K562 (cell line): ENCODE data around the gene SOX21. TPM values are rescaled to one million over a fixed set of nuclear protein-coding genes. Genes with fewer than 3 reads are reported as not detected.

ENCODE experiments used
- ATAC-seq: fragments of 200-7000 bp; cut with Tn5 transposase; 3 replicates; pipeline ENCODE4 v1.9.1; 2020; ENCODE audit warnings: moderate library complexity
- BruUV-seq: library from RNA; stranded (reverse); fragments of 400-500 nt; replicated peaks from 2 replicates; lab custom pipeline; 2021; lab: Mats Ljungman, UMichigan
- CTCF ChIA-PET: fragments of 300-600 bp; formaldehyde crosslinking; extraction: SDS; loops from one replicate; lab custom pipeline; 2021; ENCODE audit warnings: low intra/inter-chr PET ratio; lab: Yijun Ruan, JAX
- POLR2A ChIA-PET: fragments of 300-600, 350-650 bp; sonication (Branson Sonifier 250); formaldehyde crosslinking; extraction: SDS; loops from one replicate; lab custom pipeline; 2021; ENCODE audit warnings: antibody characterized with exemption, inconsistent platforms; lab: Yijun Ruan, JAX
- DNase-seq, 4 experiments: peaks; one replicate each; pipeline versions ENCODE4 v3.0.0 to v3.0.0-alpha.2; 2011 to 2018; ENCODE audit warnings: low spot score in 3 of 4, mixed read lengths in 3 of 4; ENCODE audit errors: extremely low read depth in 1 of 4
- FAIRE-seq: peaks from 2 replicates; lab custom pipeline; 2011; peaks lifted over from hg19 to GRCh38; lab: Jason Lieb, UNC
- H2AFZ ChIP-seq: 2 replicates; pipeline ENCODE4 v1.6.0; 2011; ENCODE audit warnings: low read depth, low read length, control low read depth, inconsistent platforms
- H3K27ac ChIP-seq: fragments of 200-600 bp; 3 replicates; pipeline ENCODE4 v1.8.0; 2011; ENCODE audit warnings: low read depth, mild to moderate bottlenecking, control low read depth, inconsistent platforms, low read length, moderate library complexity, mixed read lengths; ENCODE audit errors: extremely low read depth
- H3K27me3 ChIP-seq, 2 experiments: fragments of 300-600 bp in 1 of 2; 2 replicates in 1 of 2; 3 replicates in 1 of 2; pipeline versions ENCODE4 v1.6.0 to v1.8.0; 2011; ENCODE audit warnings: inconsistent platforms in 2 of 2, low read length in 2 of 2, mild to moderate bottlenecking in 1 of 2, mixed read lengths in 1 of 2, moderate library complexity in 1 of 2; ENCODE audit not compliant: control insufficient read depth in 2 of 2, insufficient read depth in 2 of 2
- H3K36me3 ChIP-seq: fragments of 300-600 bp; 3 replicates; pipeline ENCODE4 v1.8.0; 2011; ENCODE audit warnings: mild to moderate bottlenecking, low read length, inconsistent platforms; ENCODE audit not compliant: control insufficient read depth, insufficient read depth
- H3K4me1 ChIP-seq, 2 experiments: fragments of 200-600 bp in 1 of 2; replicated peaks in 1 of 2; 2 replicates in 1 of 2; 3 replicates in 1 of 2; pipeline versions ENCODE4 v1.5.1 to v1.8.0; 2011; ENCODE audit warnings: inconsistent platforms in 2 of 2, low read length in 2 of 2, mild to moderate bottlenecking in 1 of 2, mixed read lengths in 1 of 2, moderate library complexity in 1 of 2; ENCODE audit not compliant: control insufficient read depth in 2 of 2, insufficient read depth in 2 of 2
- H3K4me2 ChIP-seq: 2 replicates; pipeline ENCODE4 v1.6.1; 2011; ENCODE audit warnings: low read length, control low read depth, inconsistent platforms, mixed read lengths; ENCODE audit not compliant: insufficient read depth
- H3K4me3 ChIP-seq: fragments of 200-600 bp; sonication (generic), shearing (Covaris generic); 2 replicates; pipeline ENCODE4 v1.5.1; 2016; ENCODE audit warnings: control low read depth, inconsistent platforms
- H3K79me2 ChIP-seq: fragments of 200-600 bp; 3 replicates; pipeline ENCODE4 v1.8.0; 2011; ENCODE audit warnings: low read length, inconsistent platforms; ENCODE audit not compliant: control insufficient read depth, insufficient read depth
- H3K9ac ChIP-seq, 2 experiments: 2 replicates each; pipeline versions ENCODE4 v1.6.0 to v1.6.1; 2011; ENCODE audit warnings: low read depth in 2 of 2, low read length in 2 of 2, control low read depth in 1 of 2, inconsistent platforms in 1 of 2, mild to moderate bottlenecking in 1 of 2, mixed read lengths in 1 of 2; ENCODE audit not compliant: insufficient read depth in 1 of 2
- H3K9me1 ChIP-seq: one replicate; pipeline ENCODE4 v1.6.0; 2011; ENCODE audit warnings: inconsistent platforms, mild to moderate bottlenecking, low read length, moderate library complexity; ENCODE audit not compliant: control insufficient read depth, insufficient read depth
- H3K9me3 ChIP-seq: replicated peaks from 2 replicates; pipeline ENCODE4 v1.5.1; 2011; ENCODE audit warnings: low read depth, low read length, inconsistent platforms; ENCODE audit not compliant: control insufficient read depth, insufficient read depth
- H4K20me1 ChIP-seq: replicated peaks from 2 replicates; pipeline ENCODE4 v1.6.1; 2011; ENCODE audit warnings: low read length, inconsistent platforms, mixed read lengths; ENCODE audit not compliant: control insufficient read depth, insufficient read depth
- COPS2 ChIP-seq: fragments of 450-650 bp; conservative IDR thresholded peaks from 2 replicates; pipeline ENCODE4 v1.6.1; 2016; ENCODE audit warnings: mild to moderate bottlenecking, moderate library complexity
- CTBP1 ChIP-seq: fragments of 450-650 bp; IDR thresholded peaks from 2 replicates; pipeline ENCODE4 v1.6.1; 2016; ENCODE audit warnings: borderline replicate concordance
- CXXC5 ChIP-seq: fragments of 250-450 bp; sonication (Bioruptor Pico); IDR thresholded peaks from 2 replicates; pipeline ENCODE4 v1.8.0; 2022; ENCODE audit warnings: inconsistent platforms, mild to moderate bottlenecking, moderate library complexity
- KLF10 ChIP-seq: fragments of 250-450 bp; sonication (Bioruptor Pico); IDR thresholded peaks from 2 replicates; pipeline ENCODE4 v1.6.1; 2021; ENCODE audit warnings: matching md5 sums
- NUFIP1 ChIP-seq: fragments of 450-650 bp; IDR thresholded peaks from 2 replicates; pipeline ENCODE4 v1.6.1; 2018; ENCODE audit not compliant: partially characterized antibody
- PCBP2 ChIP-seq: fragments of 200-400 bp; formaldehyde crosslinking; IDR thresholded peaks from 2 replicates; pipeline ENCODE4 v1.6.1; 2018; ENCODE audit warnings: low read length, low read depth, mild to moderate bottlenecking, moderate library complexity; ENCODE audit not compliant: poor library complexity, severe bottlenecking
- POLR2AphosphoS2 ChIP-seq: IDR thresholded peaks from 2 replicates; pipeline ENCODE4 v1.6.1; 2012; ENCODE audit warnings: low read length, improper control_type of control experiment
- SMARCE1 ChIP-seq: fragments of 450-650 bp; IDR thresholded peaks from 2 replicates; pipeline ENCODE4 v1.7.1; 2016; ENCODE audit warnings: mild to moderate bottlenecking
- SUPT5H ChIP-seq: fragments of 450-650 bp; IDR thresholded peaks from 2 replicates; pipeline ENCODE4 v1.6.1; 2016
- TAF7 ChIP-seq: fragments of 450-650 bp; IDR thresholded peaks from 2 replicates; pipeline ENCODE4 v1.6.1; 2016; ENCODE audit warnings: missing genetic modification characterization, missing compliant biosample characterization
- ZNF212 ChIP-seq: fragments of 450-650 bp; formaldehyde crosslinking; IDR thresholded peaks from 2 replicates; pipeline ENCODE4 v1.4.0; 2020; ENCODE audit warnings: mild to moderate bottlenecking
- WGBS: fragments of 100-300 bp; shearing (Covaris generic); methylation state at CpG from one replicate; pipeline ENCODE4 v1.1.6; 2016; ENCODE audit warnings: low coverage, mixed read lengths; ENCODE audit not compliant: insufficient coverage; ENCODE audit errors: missing lambda C conversion rate; 5-methylcytosine and 5-hydroxymethylcytosine counted together
- in situ Hi-C: fragments of 300-500 bp; cut with MboI; formaldehyde crosslinking; loops from 4 replicates; pipeline ENCODE4 v1.15.0; 2018; ENCODE audit warnings: inconsistent platforms, mixed read lengths
- intact Hi-C: fragments of 100-400 bp; cut with micrococcal nuclease; formaldehyde crosslinking; loops from 2 replicates; pipeline ENCODE4 v1.14.2; 2022
- polyA plus RNA-seq, 8 experiments: library from polyadenylated mRNA; depleted of rRNA in 4 of 8; stranded (reverse) in 5 of 8; unstranded in 3 of 8; fragments of >200 nt; fragmentation: Nextera tagmentation in 2 of 8; fragmentation: Illumina TruSeq in 1 of 8; extraction: Ambion mirVana in 2 of 8; extraction: Trizol in 1 of 8; gene quantifications; 2 replicates each; pipeline versions ENCODE4 v1.2.1 to v1.2.3, GENCODE V29; 2011 to 2014; ENCODE audit warnings: inconsistent platforms in 1 of 8, missing spikeins in 1 of 8
- total RNA-seq, 7 experiments: library from RNA; depleted of rRNA in 6 of 7; stranded (reverse); fragments of >200 nt in 6 of 7; fragmentation: Illumina TruSeq in 2 of 7; extraction: Trizol in 2 of 7; gene quantifications; 2 replicates each; pipeline versions ENCODE4 v1.2.1 to v1.2.3, GENCODE V29; 2011 to 2021; ENCODE audit warnings: low replicate concordance in 1 of 7
- TF ChIP-seq, protein P1 (sequence below), 2 experiments: fragments of 450-650 bp in 1 of 2; sonication (generic) in 1 of 2; formaldehyde crosslinking; conservative IDR thresholded peaks; 2 replicates each; pipeline versions ENCODE4 v1.4.0 to v1.8.1; 2020 to 2022; ENCODE audit warnings: mild to moderate bottlenecking in 1 of 2, missing genetic modification reagents in 1 of 2
- TF ChIP-seq, protein P2 (sequence below): IDR thresholded peaks from 2 replicates; pipeline ENCODE4 v1.6.1; 2014; ENCODE audit warnings: antibody characterized with exemption
- TF ChIP-seq, protein P3 (sequence below): fragments of 450-650 bp; IDR thresholded peaks from 2 replicates; pipeline ENCODE4 v1.7.1; 2018; ENCODE audit warnings: mild to moderate bottlenecking, low read depth; ENCODE audit not compliant: partially characterized antibody
- TF ChIP-seq, protein P4 (sequence below): fragments of 450-650 bp; IDR thresholded peaks from 2 replicates; pipeline ENCODE4 v1.6.1; 2016; ENCODE audit warnings: mild to moderate bottlenecking

Gene SOX21
- total and polyA plus RNA-seq, 9 of the 15 experiments (the other 6 are each of a cell fraction or from before 2014, with no cell fraction given) = 0.07 TPM; not detected in 8

DNA sequence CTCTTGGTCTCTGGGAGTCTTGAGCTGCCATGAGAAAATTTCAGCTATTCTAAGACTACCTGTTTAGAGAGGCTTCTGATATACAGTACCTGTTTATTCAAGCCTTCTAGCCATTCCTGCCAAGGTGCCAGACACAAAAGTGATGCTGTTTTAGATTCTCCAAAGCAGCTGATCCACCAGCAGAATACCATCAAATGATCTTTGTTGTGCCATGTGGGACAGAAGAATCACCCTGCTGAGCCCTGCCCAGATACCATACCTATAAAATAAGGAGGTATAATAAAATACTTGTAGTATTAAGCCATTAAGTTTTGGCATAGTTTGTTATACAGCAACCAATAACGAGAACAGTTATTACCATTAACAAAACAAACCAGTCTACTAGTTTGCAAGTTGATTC is 14.1 kb upstream of the SOX21 start:
- Histone ChIP-seq H3K9ac (no peak overlapping the region), H3K79me2 (no peaks in the 10 kb centered on the region), H3K9me1 (no peaks in the 10 kb centered on the region), H3K4me2 (no peak overlapping the region), H3K4me1 (no peaks in the 10 kb centered on the region), H3K27me3 (peaks cover 0 to 9% of the 10 kb centered on the region in 2 experiments; a peak in 1 of 5 replicates), H3K36me3 (no peaks in the 10 kb centered on the region), H3K9me3 (no peaks in the 10 kb centered on the region), H3K27ac (no peak overlapping the region), H4K20me1 (no peaks in the 10 kb centered on the region), H3K4me3 (no peak overlapping the region), H2AFZ (no peak overlapping the region)
- no peak for ATAC-seq
- WGBS = 0% methylated on average over 1 of the region's 1 CpG
- no peak for DNase-seq
- intact Hi-C loops (no loop called here), in situ Hi-C loops (no loop called here)
- POLR2A ChIA-PET = no interaction called here
- FAIRE-seq = no peak
- CTCF ChIA-PET = no interaction called here
- BruUV-seq = no TSS peak
- TF ChIP-seq, protein P1, sequence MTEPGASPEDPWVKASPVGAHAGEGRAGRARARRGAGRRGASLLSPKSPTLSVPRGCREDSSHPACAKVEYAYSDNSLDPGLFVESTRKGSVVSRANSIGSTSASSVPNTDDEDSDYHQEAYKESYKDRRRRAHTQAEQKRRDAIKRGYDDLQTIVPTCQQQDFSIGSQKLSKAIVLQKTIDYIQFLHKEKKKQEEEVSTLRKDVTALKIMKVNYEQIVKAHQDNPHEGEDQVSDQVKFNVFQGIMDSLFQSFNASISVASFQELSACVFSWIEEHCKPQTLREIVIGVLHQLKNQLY (CRISPR knock-in tag; conservative IDR thresholded peaks at IDR 0.05) = no peak
- no peak for TF ChIP-seq CTBP1
- TF ChIP-seq, protein P2, sequence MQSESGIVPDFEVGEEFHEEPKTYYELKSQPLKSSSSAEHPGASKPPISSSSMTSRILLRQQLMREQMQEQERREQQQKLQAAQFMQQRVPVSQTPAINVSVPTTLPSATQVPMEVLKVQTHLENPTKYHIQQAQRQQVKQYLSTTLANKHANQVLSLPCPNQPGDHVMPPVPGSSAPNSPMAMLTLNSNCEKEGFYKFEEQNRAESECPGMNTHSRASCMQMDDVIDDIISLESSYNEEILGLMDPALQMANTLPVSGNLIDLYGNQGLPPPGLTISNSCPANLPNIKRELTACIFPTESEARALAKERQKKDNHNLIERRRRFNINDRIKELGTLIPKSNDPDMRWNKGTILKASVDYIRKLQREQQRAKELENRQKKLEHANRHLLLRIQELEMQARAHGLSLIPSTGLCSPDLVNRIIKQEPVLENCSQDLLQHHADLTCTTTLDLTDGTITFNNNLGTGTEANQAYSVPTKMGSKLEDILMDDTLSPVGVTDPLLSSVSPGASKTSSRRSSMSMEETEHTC = no peak
- TF ChIP-seq PCBP2 = no peak
- TF ChIP-seq TAF7 (tag) = no peak
- TF ChIP-seq, protein P3, sequence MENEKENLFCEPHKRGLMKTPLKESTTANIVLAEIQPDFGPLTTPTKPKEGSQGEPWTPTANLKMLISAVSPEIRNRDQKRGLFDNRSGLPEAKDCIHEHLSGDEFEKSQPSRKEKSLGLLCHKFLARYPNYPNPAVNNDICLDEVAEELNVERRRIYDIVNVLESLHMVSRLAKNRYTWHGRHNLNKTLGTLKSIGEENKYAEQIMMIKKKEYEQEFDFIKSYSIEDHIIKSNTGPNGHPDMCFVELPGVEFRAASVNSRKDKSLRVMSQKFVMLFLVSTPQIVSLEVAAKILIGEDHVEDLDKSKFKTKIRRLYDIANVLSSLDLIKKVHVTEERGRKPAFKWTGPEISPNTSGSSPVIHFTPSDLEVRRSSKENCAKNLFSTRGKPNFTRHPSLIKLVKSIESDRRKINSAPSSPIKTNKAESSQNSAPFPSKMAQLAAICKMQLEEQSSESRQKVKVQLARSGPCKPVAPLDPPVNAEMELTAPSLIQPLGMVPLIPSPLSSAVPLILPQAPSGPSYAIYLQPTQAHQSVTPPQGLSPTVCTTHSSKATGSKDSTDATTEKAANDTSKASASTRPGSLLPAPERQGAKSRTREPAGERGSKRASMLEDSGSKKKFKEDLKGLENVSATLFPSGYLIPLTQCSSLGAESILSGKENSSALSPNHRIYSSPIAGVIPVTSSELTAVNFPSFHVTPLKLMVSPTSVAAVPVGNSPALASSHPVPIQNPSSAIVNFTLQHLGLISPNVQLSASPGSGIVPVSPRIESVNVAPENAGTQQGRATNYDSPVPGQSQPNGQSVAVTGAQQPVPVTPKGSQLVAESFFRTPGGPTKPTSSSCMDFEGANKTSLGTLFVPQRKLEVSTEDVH = no peak
- no peak for TF ChIP-seq NUFIP1
- no peak for TF ChIP-seq SUPT5H
- TF ChIP-seq ZNF212 (CRISPR knock-in tag) = no peak
- no peak for TF ChIP-seq COPS2
- no peak for TF ChIP-seq SMARCE1
- TF ChIP-seq, protein P4, sequence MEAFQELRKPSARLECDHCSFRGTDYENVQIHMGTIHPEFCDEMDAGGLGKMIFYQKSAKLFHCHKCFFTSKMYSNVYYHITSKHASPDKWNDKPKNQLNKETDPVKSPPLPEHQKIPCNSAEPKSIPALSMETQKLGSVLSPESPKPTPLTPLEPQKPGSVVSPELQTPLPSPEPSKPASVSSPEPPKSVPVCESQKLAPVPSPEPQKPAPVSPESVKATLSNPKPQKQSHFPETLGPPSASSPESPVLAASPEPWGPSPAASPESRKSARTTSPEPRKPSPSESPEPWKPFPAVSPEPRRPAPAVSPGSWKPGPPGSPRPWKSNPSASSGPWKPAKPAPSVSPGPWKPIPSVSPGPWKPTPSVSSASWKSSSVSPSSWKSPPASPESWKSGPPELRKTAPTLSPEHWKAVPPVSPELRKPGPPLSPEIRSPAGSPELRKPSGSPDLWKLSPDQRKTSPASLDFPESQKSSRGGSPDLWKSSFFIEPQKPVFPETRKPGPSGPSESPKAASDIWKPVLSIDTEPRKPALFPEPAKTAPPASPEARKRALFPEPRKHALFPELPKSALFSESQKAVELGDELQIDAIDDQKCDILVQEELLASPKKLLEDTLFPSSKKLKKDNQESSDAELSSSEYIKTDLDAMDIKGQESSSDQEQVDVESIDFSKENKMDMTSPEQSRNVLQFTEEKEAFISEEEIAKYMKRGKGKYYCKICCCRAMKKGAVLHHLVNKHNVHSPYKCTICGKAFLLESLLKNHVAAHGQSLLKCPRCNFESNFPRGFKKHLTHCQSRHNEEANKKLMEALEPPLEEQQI = no peak
- TF ChIP-seq KLF10 = no peak
- TF ChIP-seq POLR2AphosphoS2 = no peak
- no peak for TF ChIP-seq CXXC5 (CRISPR knock-in tag)
